OCI-M2 (cell line): ENCODE measurements around the gene COL20A1.
"Not testable (repeated sequence)": the region's sequence is repeated elsewhere in the genome, so short reads cannot be mapped to it uniquely, and the experiment has no call there.

Experiments
- DNase-seq: peaks from one replicate; lab custom pipeline; 2025; ENCODE audit not compliant: unreplicated experiment; lab: John Stamatoyannopoulos, UW

COL20A1 gene

DNA sequence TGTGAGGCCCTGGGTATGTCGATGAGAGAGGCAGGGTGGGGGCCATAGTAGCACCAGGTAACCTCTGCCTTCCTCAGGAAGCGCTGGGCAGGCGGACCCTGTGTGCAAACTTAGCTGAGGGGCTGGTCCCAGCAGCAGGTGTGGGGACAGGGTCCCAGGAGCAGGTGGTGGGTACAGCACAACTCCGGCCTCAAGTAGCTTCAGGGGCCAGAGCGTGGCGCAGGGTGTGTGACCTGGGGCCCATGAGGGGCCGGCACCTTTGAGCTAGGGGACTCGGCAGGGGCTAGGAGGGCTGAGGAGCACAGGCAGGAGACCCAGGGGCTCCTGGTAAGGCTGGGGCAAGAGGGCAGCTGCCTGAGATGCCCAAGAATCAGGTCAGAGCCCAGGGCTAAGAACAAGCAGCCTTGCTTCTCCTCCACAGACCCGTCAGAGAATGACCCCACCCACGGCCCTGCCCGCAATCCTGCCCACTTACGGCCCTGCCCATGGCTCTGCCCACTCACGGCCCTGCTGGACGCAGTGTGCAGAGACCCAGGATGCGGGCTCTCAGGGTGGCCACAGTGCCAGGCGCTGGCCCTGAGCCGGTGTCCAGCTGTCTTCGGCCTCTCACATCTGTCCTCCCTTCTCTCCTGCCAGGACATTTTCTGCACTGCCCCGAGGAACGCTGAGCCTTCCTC is 37.2 kb downstream of the COL20A1 start:
- DNase-seq: no peak

DNA sequence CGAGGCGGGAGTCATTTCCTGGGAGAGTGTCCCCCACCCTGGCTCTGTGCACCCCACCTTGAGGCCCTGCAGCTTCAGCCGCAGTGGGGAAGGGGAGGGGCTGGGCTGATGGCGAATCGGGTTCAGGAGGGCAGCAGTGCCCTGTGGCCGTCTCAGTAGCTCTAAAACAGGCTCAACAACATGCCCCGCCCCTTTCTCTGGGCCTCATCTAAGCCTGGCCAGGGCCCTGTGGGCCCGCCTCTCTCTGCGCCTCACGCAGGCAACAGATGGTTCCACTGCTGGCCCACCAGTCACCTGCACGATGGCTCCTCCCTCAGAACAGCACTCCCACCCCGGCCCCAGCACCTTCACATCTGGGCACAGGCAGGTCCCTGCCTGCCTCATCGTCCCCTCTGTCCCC is 38.0 kb downstream of the COL20A1 start:
- DNase-seq: no peak

GRCh38 chr20:63331741-63332400 is 38.9 kb downstream of the COL20A1 start:
- no peak for DNase-seq

DNA sequence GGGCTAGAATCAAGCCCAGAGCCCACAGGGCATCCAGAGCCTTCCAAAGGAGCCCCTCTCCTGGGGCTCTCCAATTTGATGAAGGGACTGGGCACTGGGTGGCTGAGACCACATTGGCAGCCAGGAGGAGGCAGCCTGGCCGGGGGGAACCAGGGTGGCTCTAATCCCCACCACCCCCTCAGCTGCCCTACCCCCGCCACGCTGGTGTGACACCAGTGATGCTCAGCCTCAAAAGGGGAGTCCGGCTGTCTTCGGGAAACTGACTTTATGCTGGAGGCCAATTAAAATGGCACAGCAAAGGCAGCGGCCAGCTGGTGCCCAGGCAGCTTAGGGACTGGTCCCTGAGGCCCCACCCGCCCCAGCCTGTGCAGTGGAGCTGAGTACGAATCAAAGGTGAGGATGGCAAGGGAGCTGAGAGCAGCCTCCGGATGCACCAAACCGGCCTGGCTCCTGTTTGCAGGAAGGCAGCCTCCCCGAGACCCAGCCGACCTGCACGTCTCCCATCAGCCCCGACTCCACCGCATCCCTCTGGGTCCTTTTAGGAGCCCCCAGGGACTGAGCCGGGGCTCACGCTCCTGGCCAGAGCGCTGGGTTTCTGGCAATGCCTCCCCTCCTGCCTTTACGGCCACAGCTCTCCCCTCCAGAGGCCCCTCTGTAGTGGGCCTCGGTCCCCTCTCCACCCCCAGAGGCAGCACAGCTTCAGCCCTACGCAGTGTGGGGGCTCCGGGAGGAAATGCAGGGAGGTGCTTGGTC is 39.7 kb downstream of the COL20A1 start:
- DNase-seq: no peak

- DNase-seq: no peak
Measured at GRCh38 chr20:63333241-63333836, 40.4 kb downstream of the COL20A1 start.

- no peak for DNase-seq
Measured at GRCh38 chr20:63334356-63334755, 41.4 kb downstream of the COL20A1 start.

DNA sequence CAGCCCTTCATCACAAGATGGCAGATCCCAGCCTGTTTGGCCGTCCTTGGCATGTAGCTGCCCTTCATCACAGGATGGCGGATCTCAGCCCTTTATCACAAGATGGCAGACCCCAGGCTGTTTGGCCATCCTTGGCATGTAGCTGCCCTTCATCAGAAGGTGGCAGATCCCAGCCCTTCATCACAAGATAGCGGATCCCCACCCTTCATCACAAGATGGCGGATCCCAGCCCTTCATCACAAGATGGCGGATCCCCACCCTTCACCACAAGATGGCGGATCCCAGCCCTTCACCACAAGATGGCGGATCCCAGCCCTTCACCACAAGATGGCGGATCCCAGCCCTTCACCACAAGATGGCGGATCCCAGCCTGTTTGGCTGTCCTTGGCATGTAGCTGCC is 42.1 kb downstream of the COL20A1 start:
- not testable (repeated sequence) for DNase-seq

DNA sequence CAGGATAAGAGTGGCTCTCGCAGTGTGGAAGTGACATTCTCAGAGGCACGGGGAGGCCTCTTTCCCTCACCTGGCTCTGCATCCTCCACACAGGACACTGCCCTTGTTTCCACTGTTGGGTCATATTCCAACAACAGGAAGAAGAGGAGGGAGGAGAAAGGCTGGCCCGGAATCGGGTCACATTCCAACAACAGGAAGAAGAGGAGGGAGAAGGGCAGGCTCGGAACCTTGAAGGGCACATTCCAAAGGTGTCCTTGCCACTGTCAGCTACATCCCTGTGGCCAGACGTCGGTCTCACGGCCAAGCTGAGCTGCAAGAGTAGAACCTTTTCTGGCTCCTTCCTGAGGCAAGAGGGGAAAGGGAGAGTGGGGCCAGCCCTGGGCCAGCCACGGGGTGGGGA is 42.7 kb downstream of the COL20A1 start:
- DNase-seq: no peak

DNA sequence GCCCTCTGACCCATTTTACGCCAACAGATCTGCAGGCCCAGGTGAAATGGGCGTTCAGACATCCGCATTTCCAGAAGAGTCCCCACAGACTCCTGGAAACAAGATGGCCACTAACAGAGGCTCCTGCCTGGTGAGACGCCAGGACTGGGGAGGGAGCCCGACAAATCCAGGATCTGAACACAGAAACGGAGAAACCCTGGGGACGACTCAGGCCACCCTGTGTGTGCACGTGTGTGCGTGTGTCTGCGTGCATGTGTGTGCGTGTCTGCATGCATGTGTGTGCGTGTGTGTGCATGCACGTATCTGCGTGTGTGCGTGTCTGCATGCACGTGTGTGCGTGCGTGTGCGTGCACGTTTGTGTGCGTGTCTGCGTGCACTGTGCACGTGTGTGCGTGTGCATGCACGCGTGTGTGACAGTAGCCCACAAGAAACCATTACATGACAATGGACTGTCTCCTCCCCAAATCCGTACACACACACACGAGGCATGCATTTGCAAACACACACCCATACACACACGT is 43.3 kb downstream of the COL20A1 start:
- no peak for DNase-seq

- DNase-seq: no peak
Measured at GRCh38 chr20:63337786-63338420, 44.9 kb downstream of the COL20A1 start.

- DNase-seq: not testable (repeated sequence)
Measured at GRCh38 chr20:63339154-63340094, 46.4 kb downstream of the COL20A1 start.

DNA sequence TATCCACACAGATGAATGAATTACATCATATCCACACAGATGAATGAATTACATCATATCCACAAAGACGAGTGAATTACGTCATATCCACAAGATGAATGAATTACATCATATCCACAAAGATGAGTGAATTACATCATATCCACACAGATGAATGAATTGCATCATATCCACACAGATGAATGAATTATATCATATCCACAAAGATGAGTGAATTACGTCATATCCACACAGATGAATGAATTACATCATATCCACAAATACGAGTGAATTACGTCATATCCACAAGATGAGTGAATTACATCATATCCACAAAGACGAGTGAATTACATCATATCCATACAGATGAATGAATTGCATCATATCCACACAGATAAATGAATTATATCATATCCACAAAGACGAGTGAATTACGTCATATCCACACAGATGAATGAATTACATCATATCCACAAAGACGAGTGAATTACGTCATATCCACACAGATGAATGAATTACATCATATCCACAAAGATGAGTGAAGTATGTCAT is 47.2 kb downstream of the COL20A1 start:
- not testable (repeated sequence) for DNase-seq

DNA sequence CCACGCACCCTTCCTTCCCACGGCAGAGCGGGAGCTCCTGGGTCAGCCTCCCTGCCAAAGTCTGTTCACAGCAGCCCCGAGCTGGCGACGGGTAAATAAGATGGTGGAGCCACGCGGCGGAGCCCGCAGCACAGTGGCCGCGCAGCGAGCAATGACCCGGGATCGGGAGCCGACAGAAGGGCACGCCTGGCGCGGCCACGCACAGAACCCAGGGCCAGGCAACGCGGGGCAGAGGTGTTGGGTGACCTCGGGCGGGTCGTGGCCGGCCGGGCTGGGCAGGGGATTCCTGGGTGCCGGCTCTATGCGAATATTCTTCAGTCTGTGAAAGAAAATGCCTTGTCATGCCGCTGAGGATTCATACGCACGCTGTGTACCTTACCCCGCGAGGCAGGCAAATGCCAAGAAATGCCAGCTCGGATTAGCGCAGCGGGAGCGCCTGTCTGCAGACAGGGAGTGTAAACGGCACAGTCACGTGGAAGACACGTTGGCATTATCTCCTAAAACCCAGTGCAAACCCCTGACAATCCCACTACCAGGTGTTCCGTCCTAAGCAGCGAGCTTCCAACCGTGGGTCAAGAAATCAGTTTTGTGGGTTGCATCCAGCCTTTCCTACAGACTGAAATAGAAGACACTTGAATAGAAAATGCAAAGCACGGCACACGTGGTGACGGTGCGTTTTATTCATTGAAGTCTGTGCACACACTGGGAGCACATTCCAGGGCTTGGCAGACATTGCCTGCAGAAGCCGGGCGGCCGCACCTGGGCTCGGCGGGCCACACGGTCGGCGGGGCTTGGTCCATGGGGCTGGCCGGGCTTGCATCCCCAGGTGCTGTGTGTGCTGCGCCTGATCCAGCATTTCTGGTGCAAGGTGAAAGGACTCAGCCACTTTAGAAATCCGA is 49.8 kb downstream of the COL20A1 start:
- no peak for DNase-seq

GRCh38 chr20:63343460-63344445 is 50.8 kb downstream of the COL20A1 start:
- no peak for DNase-seq

DNA sequence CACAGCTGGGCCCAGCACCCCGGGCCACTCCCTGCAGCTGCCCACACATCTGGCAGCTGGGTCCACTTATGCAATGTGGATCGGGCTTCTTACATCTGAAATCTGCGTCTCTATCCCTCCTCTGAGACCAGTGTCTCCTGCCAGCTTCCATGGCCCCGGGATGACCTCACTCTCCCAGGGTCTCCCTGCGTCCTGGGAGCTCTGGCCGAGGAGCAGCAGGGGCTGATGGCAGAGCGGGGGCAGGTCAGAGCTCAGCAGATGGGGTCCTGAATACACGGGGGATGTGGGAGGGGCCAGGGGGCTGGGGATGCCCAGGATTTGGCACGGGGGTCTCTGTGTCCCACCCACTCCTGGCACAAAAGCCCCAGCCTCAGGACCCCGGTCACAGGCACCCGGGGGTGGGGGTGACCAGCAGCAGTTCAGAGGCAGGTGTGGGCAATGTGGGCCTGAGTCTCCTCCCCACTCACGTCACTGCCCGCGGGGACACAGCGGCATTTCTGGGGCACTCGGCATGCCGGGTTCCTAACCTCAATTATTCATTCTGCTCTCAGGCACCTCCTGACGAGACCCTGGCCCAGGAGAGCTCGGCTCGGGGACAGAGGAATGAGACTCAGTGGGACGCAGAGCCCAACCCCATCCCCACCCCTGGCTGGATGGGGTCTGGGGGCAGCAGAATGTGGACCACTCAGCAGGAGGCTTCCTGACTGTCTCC is 51.8 kb downstream of the COL20A1 start:
- DNase-seq: no peak

GRCh38 chr20:63345328-63346100 is 52.5 kb downstream of the COL20A1 start:
- no peak for DNase-seq
